PC-9 (cell line): Measurements from ENCODE around the gene SCGB1C1.

Experiments
- EZH2 ChIP-seq: fragments of 200-600 bp; sonication (generic); IDR thresholded peaks from 2 replicates; pipeline ENCODE4 v1.8.0; 2017; ENCODE audit warnings: antibody characterized with exemption, low read depth
- TF ChIP-seq, protein P1 (sequence below): fragments of 200-600 bp; sonication (generic); conservative IDR thresholded peaks from 2 replicates; pipeline ENCODE4 v1.6.1; 2017; ENCODE audit warnings: mixed run types, antibody characterized with exemption, mild to moderate bottlenecking, moderate library complexity

DNA sequence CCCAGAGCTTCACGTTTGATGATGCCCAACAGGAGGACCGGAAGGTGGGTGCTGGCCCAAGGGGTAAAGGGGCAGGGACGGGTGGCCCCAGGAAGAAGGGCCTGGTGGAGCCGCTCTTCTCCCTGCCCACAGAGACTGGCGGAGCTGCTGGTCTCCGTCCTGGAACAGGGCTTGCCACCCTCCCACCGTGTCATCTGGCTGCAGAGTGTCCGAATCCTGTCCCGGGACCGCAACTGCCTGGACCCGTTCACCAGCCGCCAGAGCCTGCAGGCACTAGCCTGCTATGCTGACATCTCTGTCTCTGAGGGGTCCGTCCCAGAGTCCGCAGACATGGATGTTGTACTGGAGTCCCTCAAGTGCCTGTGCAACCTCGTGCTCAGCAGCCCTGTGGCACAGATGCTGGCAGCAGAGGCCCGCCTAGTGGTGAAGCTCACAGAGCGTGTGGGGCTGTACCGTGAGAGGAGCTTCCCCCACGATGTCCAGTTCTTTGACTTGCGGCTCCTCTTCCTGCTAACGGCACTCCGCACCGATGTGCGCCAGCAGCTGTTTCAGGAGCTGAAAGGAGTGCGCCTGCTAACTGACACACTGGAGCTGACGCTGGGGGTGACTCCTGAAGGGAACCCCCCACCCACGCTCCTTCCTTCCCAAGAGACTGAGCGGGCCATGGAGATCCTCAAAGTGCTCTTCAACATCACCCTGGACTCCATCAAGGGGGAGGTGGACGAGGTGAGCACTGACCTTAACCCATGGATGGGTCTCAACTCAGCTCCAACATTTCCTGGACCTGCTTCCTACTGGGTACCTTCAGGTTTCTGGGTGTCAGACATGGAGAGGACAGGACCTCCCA is 16.6 kb downstream of the SCGB1C1 start:
- TF ChIP-seq, protein P1, sequence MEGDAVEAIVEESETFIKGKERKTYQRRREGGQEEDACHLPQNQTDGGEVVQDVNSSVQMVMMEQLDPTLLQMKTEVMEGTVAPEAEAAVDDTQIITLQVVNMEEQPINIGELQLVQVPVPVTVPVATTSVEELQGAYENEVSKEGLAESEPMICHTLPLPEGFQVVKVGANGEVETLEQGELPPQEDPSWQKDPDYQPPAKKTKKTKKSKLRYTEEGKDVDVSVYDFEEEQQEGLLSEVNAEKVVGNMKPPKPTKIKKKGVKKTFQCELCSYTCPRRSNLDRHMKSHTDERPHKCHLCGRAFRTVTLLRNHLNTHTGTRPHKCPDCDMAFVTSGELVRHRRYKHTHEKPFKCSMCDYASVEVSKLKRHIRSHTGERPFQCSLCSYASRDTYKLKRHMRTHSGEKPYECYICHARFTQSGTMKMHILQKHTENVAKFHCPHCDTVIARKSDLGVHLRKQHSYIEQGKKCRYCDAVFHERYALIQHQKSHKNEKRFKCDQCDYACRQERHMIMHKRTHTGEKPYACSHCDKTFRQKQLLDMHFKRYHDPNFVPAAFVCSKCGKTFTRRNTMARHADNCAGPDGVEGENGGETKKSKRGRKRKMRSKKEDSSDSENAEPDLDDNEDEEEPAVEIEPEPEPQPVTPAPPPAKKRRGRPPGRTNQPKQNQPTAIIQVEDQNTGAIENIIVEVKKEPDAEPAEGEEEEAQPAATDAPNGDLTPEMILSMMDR = no peak
- TF ChIP-seq EZH2 = no peak
